NCI-H2081 treated with DMSO at 0.1 percent for 48 hours (cell line): ENCODE results near the gene DOP1A.
"Not testable (repeated sequence)": the region's sequence is repeated elsewhere in the genome, so short reads cannot be mapped to it uniquely, and the experiment has no call there.

ENCODE experiments used
- DNase-seq: peaks from one replicate; lab custom pipeline; 2025; lab: John Stamatoyannopoulos, UW

The DOP1A gene

DNA sequence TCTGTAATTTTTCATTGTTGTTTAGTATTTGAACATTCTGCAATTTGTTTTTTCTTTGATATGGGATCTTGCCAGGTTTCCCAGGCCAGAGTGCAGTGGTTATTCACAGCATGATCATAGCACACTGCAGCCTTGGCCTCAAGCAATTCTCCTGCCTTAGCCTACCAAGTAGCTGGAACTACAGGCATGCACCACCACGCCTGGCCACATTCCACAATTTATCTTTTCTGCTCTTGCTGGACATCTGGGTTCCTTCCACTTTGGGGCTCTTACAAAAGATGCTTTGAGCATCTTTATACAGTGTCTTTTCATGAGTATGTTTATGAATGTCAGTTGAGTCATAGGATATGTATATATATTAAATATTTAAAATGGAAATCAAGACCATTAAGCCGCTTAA is 83.6 kb downstream of the DOP1A start:
- no peak for DNase-seq

DNA sequence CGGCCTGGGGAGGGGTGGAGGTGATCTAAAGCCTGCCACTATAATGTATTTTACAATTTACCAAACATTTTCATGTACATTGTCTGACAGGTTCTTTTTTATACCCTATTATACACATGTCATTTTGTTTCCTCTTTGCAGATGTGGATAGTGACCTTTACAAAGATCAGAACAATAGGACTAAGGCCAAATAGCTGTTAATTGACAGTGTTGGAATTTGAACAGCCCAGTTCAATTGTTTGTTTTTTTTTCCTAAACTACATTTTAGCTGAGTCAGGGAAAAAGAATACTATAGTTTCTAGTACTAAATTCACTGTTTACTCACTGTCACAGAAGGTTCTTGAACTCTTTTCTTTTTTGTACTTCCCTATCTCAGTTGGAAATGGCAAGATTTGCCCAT is 85.4 kb downstream of the DOP1A start:
- no peak for DNase-seq

DNA sequence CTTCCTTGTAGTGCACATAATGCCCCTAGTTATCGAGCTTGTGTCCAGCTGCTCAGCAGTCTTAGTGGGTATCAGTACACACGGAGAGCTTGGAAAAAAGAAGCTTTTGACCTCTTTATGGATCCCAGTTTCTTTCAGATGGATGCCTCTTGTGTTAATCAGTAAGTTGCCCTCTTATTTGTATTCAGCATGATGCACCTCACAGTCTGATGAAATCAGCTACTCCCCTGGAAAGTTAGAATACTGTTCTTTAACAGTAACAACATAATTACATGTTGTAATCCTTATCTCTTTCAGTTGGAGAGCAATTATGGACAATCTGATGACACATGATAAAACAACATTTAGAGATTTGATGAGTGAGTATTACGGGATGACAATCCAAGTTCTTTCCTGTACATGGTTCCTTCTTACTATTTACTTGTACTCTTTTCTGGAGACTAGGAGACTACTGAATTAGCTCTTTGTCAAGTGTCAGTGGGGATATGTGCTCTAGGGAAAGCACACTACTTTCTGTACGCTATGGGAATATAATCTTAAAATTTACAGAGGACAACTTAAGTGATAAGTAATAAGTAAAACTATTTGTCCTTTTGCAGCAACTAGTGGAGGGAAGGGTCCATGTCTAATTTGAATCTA is 86.5 kb downstream of the DOP1A start:
- DNase-seq, result no peak

DNA sequence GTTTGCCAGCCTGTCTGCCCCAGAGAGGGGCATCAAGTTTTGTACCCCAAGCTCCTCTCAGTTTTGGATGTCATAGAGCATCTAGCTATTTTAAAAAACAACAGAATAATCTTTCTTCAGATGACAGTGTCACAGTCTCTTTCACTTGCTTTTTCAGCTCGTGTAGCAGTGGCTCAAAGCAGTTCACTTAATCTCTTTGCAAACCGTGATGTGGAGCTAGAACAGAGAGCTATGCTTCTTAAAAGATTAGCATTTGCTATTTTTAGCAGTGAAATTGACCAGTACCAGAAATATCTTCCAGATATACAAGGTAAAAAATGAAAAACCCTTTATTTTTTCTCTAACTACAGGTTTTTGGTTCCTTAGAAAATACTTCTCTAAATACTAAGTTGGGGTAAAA is 88.3 kb downstream of the DOP1A start:
- no peak for DNase-seq

DNA sequence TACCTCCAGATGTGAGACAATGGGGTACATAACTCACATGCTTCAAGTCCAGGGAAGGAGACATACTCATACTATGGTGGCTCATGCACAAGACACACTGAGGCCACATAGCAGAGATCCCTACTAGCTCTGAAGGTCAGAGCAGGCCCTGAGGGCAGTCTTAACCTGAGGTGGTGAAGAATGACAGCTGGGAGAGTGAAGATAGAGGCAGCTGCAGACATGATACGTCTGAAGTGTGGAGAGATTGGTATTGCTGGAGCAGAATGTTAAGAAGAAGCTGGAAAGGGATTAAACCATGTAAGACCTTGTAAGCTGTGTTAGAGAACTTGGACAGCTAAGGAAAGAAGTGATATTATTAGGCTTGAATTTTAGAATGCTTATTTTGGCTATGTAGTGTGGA is 92.7 kb downstream of the DOP1A start:
- no peak for DNase-seq

DNA sequence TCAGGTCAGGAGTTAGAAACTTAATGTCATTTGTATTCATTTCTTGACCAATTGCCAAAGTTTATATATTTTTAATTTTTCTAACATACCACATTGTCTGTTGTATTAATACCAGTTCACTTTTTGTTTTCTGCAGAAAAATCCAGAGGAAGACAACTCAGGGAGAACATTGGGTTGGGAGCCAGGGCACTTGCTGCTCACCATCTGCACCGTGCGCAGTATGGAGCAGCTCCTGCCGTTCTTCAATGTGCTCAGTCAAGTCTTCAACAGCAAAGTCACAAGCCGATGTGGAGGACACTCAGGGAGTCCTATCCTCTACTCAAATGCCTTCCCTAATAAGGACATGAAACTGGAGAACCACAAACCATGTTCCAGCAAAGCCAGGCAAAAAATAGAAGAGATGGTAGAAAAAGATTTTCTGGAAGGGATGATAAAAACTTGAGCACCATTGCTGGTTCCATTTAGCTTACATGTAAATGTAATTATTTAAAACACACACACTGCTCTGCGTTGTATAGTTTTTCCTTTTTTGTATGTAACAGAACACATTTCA is 100.3 kb downstream of the DOP1A start:
- no peak for DNase-seq

DNA sequence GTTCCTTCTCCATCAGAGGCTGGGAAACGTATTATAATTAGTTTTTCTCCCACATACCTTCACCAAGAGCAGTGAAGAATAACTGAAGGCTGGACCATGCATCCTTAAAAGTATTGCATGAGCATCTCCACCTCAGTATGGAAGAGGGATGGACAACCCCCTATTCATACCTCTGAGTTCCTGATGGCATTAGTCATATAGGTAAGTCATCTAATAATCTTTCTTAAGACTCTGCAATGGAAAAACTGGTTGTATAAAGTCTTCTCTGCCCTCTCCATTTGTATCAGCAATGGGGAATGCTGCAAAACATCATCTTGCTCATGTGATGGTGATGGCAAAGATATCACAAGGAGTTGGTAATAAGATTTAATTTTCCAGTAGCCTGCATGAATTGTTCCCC is 101.1 kb downstream of the DOP1A start:
- DNase-seq, result no peak

DNA sequence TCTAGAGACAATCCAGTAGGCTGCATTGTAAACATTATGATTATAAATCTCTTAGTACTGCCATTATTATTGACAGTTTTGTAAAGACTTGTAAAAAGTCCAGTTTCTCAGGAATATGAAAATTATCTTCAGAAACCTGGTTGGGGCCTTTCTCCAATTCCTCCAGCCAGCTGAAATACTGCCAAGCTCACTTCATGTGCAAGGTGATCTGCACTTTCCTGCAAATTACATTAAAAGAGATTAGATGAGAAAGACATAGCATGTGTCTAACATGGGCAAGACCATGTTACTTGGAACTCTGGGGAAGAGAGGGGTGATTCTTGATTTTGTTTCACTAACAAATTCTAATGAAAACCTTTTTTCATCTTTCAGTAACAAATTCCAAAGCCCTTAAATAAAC is 101.6 kb downstream of the DOP1A start:
- no peak for DNase-seq

DNA sequence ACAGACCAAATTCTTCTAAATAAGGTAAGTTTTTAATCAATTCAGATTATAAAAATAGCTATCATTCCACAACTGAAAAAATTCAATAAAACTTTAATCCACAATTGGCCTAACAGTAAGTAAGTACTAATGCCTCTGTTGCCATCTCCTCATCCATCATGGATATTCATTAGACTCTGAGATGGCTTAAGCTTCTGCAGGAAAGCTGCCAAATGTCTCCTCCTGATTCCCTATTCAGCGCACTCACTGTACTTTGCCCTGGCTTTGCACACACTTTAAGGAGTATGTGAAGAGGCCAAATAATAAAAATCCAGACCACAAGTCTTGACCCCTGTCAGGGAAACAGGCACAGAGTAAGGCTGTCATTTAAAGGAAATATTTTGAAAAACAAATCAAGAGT is 102.0 kb downstream of the DOP1A start:
- DNase-seq, result no peak

DNA sequence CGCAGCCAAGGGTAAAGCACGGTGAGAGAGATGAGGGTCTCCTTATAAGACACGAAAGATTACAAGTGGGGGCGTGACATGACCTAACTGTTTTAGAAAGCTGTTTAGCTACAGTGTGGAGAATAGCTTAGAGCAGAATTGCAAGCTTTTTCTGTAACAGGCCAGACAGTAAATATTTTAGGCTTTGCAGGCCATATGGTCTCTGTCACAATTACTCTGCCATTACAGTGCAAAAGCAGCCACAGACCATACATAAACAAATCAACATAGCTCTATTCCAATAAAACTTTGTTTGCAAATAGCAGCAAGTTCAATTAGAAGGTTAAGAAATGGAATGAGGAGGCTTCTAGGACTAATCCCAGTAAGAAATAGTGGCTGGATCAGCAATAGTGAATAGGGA is 108.8 kb downstream of the DOP1A start:
- no peak for DNase-seq

DNA sequence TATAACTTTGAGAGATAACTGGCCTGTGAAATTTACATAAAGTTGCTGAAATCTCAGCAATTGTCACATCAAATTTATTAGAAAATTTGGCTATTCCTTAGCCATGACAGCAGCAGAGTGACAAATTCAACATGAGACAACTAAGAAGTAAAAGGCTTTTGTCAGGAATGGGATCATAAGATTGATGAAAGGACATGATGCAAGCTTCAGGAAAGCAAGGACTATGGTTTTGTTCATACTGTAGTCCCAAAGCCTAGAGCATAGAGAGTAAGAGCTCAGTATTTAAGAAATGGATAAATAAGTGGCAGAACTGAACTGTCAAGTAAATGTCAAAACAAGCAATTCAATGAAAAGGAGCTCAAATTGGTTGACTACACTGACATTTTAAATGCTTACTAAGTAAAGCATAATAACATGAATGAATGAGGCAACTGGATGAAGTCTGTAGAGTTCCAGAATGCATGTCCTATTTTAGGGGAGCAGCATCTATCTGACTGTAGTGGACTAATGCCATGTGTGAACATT is 113.0 kb downstream of the DOP1A start:
- DNase-seq, result no peak

DNA sequence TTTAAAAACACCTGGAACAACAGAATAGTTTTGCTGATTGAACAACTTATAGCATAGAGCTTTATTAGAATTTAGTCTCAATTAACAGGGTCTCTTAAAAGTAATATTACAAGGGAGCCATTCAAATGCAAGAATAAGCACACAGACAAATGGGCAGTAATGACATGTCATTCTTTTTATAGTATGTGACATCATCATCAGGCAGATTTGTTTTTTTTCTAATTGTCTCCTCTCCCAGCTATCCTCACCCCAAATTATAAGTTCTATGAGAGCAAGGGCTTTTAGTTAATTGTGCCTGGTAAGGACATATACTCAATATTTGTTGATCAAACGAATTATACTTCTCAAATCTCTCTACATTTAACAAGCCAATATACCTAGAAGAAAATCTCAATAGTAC is 114.6 kb downstream of the DOP1A start:
- DNase-seq, result no peak

DNA sequence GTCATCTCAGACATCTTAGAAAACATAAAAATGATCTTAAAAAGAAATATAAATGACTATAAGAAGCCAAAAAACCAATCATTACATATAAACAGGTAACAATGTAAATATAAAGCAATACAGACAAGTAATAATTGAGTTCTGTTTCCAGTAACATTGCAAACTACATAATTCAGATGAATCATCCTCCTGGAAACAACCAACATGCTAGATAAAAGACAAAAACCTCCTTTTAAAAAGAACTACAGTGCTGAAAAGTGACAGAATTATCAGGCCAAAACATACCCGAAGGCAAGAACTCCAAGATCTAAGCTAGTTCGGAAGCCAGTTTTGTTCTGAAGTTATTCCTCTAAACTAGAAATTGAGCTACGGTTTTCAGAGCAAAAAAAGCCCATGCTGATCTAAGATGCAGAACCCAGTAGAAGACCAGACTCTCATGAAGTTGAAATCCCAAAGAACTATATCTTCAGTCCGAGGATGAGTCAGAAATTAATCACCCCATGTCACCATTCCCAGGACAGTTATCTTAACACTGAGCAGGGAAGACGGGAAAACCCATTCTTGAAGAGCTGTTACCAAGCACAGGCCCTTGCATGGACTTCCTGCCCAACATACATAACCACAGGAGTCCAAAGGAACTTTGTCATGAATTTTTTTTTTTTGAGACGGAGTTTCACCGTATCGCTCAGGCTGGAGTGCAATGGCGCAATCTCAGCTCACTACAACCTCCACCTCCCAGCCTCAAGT is 115.8 kb downstream of the DOP1A start:
- no peak for DNase-seq

DNA sequence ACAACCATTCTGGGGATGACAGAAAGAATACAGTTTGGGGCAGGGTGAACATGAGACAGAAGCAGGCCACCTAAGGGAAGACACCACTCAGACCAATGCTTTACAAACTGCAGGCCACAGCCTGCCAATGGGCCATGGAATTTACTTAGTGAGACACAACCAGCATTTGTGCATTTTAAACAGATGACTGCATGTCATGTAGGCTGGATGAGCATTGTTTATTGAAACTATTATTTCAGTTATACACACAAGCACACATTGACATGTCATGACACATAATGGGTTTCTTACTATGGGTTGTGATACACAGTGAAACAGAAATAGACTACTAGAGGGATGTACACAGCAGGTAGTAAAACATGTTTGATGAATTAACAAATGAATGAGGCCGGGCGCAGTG is 117.6 kb downstream of the DOP1A start:
- DNase-seq, result no peak

DNA sequence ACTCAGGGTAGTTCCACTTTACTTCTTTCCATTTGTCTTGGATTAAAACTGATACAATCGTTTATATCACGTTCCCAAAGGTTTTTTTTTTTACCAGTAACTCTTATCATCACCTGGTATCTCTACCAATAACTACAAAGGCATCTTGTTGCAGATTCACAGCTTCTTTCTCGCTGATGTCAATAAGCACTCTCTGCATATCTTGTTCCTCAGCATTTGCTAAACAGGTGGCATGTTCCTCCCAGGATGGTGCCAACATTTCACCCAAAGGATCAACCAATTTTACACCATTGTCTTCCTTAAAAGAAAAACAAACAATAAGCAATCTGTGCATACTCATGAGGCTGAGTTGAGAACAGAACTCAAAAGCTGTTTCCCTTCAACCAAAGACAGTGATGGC is 121.0 kb downstream of the DOP1A start:
- DNase-seq, result no peak

DNA sequence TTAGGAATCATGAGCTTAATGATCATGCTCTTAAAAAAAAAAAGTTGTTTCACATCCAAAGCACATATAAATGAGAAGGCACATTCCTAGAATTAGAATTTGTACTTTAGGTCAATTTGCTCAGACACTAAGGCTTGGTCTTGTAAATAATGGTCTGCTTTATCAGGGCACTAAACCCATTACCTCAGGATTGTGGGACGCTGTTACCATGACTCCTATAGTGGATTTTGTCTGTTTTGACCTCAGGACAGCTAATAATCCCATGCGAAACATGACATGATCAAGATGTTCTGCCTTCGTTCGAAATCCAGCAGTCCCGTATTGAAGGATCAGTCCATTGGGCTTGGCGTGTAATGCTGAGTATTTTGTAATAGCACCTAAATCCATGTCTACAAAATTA is 123.2 kb downstream of the DOP1A start:
- no peak for DNase-seq

DNA sequence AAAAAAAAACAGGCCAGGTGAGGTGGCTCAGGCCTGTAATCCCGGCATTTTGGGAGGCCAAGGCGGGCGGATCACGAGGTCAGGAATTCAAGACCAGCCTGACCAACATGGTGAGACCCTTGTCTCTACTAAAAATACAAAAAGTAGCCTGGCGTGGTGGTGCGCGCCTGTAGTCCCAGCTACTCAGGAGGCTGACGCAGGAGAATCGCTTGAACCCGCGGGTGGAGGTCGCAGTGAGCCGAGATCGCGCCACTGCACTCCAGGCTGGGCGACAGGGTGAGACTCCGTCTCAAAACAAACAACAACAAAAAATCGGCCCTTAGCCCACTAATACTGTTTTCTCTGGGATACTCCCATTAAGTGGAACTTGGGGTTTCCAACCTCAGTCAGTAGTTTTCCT is 124.5 kb downstream of the DOP1A start:
- not testable (repeated sequence) for DNase-seq

DNA sequence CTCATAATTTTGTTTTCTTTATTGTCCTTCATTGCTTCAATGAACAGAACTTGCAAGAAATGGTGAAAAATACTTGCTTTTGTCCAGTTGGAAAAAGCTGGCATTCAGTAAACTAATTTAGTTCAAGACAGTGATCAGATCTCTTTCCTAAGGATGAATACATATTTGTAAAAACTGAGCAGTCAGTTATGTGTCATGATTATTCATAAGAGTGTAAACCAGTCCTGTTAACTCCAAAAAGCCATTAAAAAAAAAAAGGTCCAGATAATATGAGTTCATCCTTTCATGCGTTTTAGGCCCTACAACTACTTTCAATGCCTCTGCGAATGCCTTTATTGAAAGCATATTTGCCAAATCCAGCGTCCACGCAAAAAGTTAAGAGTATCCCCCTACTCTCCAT is 125.0 kb downstream of the DOP1A start:
- DNase-seq, result no peak

DNA sequence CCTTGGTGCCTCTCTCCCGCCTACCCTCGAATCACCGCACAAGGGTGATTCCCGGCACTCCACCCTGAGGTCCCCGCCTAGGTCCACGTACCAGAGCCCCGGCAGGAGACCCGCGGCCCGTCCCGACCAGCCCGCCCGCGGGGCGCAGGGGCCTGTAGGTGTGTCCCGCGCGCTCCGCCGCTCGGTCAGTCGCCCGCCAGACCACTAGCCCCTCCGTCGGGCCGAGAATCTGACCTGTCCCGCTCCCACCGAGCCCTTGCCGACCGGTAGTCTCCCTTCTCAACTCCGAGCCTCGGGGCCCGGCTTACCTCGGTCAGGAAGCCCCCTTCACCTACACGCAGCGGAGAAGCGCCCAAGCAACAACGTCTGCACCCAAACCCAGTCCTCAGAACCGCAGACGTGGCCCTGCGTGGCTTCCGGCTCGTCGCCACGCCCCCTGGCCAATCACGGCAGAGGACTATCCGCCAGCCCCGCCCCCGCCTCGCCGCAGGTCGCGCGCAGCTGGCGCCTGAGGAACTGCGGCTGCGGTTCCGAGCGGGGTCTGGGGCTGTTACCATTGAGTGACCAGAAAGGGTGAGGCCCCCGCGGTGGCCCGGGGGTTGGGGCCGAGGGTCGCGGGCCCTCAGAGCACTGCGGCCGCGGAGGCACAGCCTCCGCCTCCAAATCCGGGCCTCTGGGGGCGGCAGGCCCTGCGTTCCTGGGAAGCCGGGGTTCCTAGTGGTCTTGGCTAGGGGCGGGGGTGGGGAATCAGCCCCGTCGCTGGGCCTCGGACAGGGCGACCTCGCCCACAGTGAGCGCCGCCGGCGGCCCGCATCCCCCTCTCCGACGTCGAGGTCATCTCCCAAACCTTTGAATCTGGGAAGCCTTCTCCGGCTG is 125.6 kb downstream of the DOP1A start, which contains the start of the genes PGM3 and RWDD2A:
Gene PGM3, minus strand, starts transcription at position 395 of the 876 bp plus-strand sequence. CDS start 2,253 bp downstream, outside the sequence.
Gene RWDD2A, plus strand, starts transcription at position 487 of the 876 bp plus-strand sequence. CDS start 1,095 bp downstream, outside the sequence.
- DNase-seq, result no peak

DNA sequence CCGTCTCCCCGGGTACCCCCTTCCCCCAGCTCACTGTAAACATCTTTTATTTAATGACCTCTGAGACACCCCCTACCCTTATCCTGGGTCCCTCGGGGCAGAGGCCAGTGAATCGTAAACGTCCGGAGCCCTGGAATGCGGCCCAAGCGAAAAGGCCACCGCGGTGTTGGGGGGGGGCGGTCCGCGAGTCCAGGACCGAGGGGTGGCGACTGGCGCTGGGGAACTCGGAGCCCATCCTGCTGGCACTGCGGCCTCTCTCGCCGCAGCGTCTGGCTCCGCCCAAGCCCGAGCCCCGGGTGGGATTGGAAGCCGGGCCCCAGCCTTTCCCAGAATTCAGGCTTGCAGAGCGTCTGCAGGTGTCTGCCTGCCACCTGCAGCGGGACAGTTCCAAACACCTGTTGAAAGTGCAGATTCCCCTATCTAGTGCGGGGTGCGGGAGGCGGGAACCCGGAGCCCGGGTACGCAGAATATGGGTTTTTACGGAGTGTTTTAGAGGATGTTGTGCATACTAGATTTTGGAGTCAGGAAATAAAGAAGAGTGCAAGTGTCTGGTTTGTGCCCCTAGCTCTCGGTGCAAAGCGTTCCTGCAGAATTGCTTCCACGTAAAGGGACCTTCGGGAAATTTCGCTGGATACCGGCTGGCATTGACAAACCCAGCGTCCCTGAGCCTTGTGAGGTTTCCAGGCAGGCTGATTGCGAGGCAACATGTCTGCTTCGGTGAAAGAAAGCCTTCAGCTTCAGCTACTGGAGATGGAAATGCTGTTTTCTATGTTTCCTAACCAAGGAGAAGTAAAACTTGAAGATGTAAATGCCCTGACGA is 126.5 kb downstream of the DOP1A start:
- DNase-seq, result no peak

DNA sequence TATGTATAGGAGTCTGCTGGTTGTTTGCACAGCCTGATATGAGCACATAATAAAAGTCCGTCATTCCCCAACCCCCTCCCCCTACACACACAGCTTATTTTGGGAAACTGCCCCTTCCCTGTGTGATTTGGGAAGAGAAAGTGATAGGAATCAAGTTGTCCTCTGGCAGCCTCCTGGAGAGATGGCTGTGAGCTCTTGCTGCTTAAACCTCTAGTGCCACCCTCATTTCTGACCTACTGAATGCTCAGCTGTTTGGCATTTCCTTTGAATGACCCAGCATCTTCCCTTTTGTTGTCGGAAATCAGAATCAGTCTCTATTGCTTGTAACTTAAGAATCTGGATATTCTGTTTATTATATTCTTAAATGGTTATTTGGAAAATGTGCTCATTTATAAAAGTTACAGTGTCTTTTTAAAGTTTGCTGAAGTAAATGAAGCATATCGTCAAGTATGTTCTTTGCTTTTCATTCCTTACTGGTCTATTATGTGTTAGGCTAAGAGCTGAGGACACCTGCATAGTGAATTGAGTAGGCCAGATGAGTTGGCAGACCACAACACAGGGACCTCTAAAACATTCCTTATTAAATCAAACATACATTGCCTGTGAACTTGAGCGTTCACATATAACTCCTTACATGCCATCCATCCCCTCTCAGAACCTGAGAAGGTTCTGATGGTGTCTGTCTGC is 131.2 kb downstream of the DOP1A start:
- DNase-seq, result no peak
